Neutrophil (primary cell): ENCODE data around the gene CACNA1I.

Experiments
- H3K27ac ChIP-seq: fragments of 200-600 bp; sonication (generic); 2 replicates; pipeline ENCODE4 v1.5.1; 2016; ENCODE audit warnings: mild to moderate bottlenecking, moderate library complexity
- H3K27me3 ChIP-seq: fragments of 200-600 bp; sonication (generic); 2 replicates; pipeline ENCODE4 v1.6.0; 2016; ENCODE audit warnings: mild to moderate bottlenecking
- H3K36me3 ChIP-seq: fragments of 200-600 bp; sonication (generic); 2 replicates; pipeline ENCODE4 v1.5.1; 2017
- H3K4me1 ChIP-seq, 2 experiments: fragments of 200-600 bp in 1 of 2; sonication (generic) in 1 of 2; 1 replicate in 1 of 2; 2 replicates in 1 of 2; pipeline versions ENCODE4 v1.5.1 to v1.6.1; 2013 to 2016; ENCODE audit warnings: low read depth in 1 of 2, low read length in 1 of 2, mild to moderate bottlenecking in 1 of 2, moderate library complexity in 1 of 2; ENCODE audit not compliant: control insufficient read depth in 1 of 2, insufficient read depth in 1 of 2
- H3K4me3 ChIP-seq, 2 experiments: fragments of 200-600 bp in 1 of 2; sonication (generic) in 1 of 2; 1 replicate in 1 of 2; 2 replicates in 1 of 2; pipeline ENCODE4 v1.5.1; 2013 to 2016; ENCODE audit warnings: low read depth in 1 of 2, low read length in 1 of 2, mild to moderate bottlenecking in 1 of 2, moderate library complexity in 1 of 2
- H3K9me3 ChIP-seq: fragments of 200-600 bp; sonication (generic); 2 replicates; pipeline ENCODE4 v1.5.1; 2016
- TF ChIP-seq, protein P1 (sequence below): fragments of 200-600 bp; sonication (generic); IDR thresholded peaks from 2 replicates; pipeline ENCODE4 v1.5.1; 2016; ENCODE audit warnings: antibody characterized with exemption

The CACNA1I gene

DNA sequence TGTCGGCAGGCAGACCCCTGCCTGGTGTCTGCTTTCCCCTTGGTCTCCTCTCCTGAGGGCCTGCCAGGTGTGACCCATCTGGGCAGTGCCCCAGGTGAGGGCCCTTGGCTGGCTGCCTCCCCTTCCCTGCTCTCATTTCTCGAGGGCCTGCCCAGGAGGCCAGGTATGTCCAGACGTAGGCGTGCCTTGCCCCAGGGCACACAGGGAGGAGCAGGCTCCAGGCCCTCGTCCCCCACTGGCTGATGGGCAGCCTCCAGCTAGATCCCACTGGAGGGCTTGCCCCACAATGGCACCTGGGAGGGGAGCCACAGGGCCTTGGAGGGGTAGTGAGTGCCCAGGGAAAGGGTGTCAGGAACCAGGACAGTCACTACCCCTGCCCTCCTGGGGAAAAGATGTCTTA lies 95.9 kb downstream of the CACNA1I start:
- Histone ChIP-seq H3K27me3 (peaks cover 80% of the 10 kb centered on the region), H3K9me3 (no peaks in the 10 kb centered on the region), H3K36me3 (no peaks in the 10 kb centered on the region), H3K4me3 (no peak overlapping the region), H3K27ac (no peak overlapping the region), H3K4me1 (peaks cover 5 to 7% of the 10 kb centered on the region in 2 experiments)
- TF ChIP-seq, protein P1, sequence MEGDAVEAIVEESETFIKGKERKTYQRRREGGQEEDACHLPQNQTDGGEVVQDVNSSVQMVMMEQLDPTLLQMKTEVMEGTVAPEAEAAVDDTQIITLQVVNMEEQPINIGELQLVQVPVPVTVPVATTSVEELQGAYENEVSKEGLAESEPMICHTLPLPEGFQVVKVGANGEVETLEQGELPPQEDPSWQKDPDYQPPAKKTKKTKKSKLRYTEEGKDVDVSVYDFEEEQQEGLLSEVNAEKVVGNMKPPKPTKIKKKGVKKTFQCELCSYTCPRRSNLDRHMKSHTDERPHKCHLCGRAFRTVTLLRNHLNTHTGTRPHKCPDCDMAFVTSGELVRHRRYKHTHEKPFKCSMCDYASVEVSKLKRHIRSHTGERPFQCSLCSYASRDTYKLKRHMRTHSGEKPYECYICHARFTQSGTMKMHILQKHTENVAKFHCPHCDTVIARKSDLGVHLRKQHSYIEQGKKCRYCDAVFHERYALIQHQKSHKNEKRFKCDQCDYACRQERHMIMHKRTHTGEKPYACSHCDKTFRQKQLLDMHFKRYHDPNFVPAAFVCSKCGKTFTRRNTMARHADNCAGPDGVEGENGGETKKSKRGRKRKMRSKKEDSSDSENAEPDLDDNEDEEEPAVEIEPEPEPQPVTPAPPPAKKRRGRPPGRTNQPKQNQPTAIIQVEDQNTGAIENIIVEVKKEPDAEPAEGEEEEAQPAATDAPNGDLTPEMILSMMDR: no peak

DNA sequence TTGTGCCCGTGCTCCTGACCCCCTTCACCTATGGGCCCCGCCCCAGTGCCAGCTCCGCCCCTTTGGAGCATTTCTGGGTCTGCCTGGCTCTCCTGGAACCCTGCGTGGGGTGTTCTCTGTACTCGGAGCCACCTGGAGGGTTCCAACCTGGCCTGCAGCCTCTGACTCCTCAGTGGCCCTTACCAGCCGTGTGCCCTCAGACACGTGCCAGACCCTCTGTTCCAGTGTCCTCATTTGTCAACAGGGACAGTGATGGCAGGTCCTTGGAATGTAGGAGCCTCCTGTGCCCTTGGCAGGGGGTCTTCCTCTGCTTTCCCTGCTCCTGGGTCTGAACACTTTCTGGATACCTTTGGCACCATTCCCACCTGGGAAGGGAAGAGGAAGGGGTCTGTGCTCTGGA lies 96.4 kb downstream of the CACNA1I start:
- peaks cover 5 to 6% of the 10 kb centered on the region in 2 experiments for H3K4me1 ChIP-seq
- peaks cover 1% of the 10 kb centered on the region for H3K9me3 ChIP-seq
- peaks cover 76% of the 10 kb centered on the region for H3K27me3 ChIP-seq
- no peaks in the 10 kb centered on the region for H3K36me3 ChIP-seq
- TF ChIP-seq, protein P1: no peak
- H3K27ac ChIP-seq: no peak overlapping the region
- H3K4me3 ChIP-seq: no peak overlapping the region

DNA sequence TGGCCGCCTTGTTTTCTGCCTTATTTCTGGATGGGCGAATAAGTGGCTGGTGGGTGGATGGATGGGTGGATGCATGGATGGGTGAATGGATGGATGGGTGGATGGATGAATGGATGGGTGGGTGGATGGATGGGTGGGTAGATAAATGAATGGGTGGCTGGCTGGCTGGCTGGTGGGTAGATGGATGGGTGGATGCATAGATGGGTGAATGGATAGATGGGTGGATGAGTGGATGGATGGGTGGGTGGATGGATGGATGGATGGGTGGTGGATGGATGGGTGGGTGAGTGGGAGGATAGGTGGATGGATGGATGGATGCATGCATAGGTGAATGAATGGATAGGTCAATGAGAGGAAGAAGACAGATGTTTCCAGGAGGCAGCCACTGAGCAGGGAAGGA lies 98.9 kb downstream of the CACNA1I start:
- Histone ChIP-seq H3K27me3 (peaks cover 69% of the 10 kb centered on the region), H3K4me3 (no peak overlapping the region), H3K4me1 (no peaks in the 10 kb centered on the region), H3K36me3 (no peaks in the 10 kb centered on the region), H3K27ac (no peak overlapping the region), H3K9me3 (peaks cover 4% of the 10 kb centered on the region)
- TF ChIP-seq, protein P1: no peak

DNA sequence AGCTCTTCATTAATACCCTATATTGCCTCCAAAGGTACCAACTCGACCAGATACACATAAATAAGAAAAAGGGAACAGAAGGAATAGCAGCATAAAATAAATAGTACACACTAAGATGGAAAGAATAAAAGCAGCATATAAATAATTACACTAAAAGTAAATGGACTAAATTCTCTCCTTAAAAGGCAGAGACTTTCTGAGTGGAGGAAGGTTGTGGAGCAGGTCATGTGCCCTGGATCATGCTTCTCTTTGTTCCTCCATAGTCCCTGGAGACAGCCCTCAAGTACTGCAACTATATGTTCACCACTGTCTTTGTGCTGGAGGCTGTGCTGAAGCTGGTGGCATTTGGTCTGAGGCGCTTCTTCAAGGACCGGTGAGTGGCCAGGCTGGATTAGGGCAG lies 101.4 kb downstream of the CACNA1I start:
- H3K9me3 ChIP-seq: peaks cover 4% of the 10 kb centered on the region
- H3K27me3 ChIP-seq: peaks cover 61% of the 10 kb centered on the region
- no peak overlapping the region for H3K4me3 ChIP-seq
- no peaks in the 10 kb centered on the region for H3K4me1 ChIP-seq
- H3K36me3 ChIP-seq: no peaks in the 10 kb centered on the region
- TF ChIP-seq, protein P1: no peak
- H3K27ac ChIP-seq: no peak overlapping the region

DNA sequence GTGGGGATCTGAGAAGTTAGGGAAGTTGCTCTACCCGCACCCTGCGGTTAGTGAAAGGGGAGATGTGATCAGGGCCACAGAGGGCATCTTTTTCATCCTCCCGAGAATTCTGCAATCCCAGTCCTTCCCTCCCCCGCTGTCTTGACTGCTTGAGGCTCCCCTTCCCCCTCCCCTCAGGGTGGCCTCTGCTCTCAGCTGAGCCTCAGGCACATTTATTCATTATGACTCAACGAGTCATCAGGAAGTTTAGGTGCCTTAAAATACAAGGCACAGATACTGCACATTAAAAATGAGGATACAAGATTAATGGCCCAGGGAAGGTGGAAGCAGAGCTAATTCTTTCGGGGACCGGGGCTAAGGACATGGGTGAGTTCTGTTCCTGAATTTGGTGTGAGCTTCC lies 104.0 kb downstream of the CACNA1I start:
- H3K9me3 ChIP-seq: peaks cover 4% of the 10 kb centered on the region
- no peak overlapping the region for H3K4me3 ChIP-seq
- no peak overlapping the region for H3K27ac ChIP-seq
- TF ChIP-seq, protein P1: no peak
- no peaks in the 10 kb centered on the region for H3K4me1 ChIP-seq
- H3K27me3 ChIP-seq: peaks cover 36% of the 10 kb centered on the region
- no peaks in the 10 kb centered on the region for H3K36me3 ChIP-seq

DNA sequence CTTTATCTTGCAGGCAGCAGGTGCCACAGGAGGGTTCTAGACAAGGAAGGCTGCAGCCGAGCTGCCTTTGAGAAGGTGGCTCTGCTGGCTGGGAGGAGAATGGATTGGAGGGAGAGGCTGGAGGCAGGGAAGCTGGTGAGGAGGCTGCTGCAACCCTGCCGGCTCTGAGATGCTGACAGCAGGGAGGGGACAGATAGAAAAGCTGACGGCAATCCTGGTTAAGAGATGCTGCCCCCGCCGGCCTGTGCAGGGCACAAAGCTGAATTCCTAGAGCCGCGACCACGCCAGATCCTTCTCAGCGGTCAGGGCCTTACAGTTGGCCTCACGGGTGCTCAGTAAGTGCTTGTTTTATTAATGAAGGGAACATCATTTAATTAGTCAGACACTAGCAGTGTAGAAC lies 105.4 kb downstream of the CACNA1I start:
- Histone ChIP-seq H3K36me3 (no peaks in the 10 kb centered on the region), H3K4me3 (no peak overlapping the region), H3K27me3 (peaks cover 36% of the 10 kb centered on the region), H3K4me1 (no peaks in the 10 kb centered on the region), H3K9me3 (peaks cover 4% of the 10 kb centered on the region), H3K27ac (no peak overlapping the region)
- TF ChIP-seq, protein P1: no peak
